ENCODE data around the gene B3GALT4. TPM values are rescaled to one million over a fixed set of nuclear protein-coding genes. Genes with fewer than 3 reads are reported as not detected.
A peak's percentile ranks its signal among the peaks of the same experiment; 100 is the strongest.

The B3GALT4 gene
- total and polyA plus RNA-seq, 2 of the 13 experiments (the other 11 are each of a cell fraction or from before 2014, with no cell fraction given), result 0.04 to 0.27 TPM

DNA sequence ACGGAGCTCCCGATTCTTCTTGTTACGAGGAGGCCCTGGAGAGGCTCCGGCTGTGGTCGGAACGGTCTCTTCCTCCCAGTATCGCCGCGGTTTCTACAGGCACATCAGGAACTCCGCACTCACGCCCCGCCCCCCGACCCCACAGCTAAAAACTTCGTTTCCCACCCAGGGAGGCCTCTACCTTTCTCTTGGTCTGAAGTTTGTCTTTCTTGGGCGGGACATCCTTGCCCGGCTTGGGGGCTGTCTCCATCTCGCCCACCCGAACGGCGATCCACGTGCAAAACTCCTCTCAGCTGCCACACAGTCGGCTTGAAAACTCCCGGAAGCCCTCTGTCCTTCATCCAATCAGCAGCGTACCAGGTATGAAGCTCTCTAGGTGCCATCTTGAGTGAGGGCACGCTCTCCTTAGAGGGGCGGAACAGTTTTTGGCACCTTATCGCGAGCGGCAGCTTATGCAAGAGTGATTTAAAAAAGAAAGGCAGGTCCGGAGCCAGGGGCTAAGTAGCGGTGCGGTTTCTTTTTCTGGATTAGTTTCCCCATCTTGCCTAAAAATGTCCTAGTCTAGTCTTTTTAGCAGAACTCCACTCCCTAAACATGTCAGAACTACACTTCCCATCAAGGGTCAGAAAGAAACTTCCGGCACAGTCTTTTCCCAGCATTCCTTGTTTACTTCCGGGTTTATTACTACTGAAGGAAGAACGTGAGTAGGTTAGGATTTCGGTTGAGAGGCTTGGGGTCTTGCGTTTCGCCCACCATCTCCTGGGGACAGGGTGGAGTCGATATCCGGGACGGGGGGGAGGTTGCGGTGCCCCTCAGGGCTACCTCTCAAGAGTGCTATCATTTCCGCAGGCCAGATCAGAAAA is 12.2 kb downstream of the B3GALT4 start, which contains the start of the genes PFDN6 and WDR46 (continued):
- TF ChIP-seq TOPORS (CRISPR knock-in tag; IDR thresholded peaks at IDR 0.05), result no peak
- TF ChIP-seq ATF7-NPFF (CRISPR knock-in tag; IDR thresholded peaks at IDR 0.05; ENCODE audit: low read depth), result no peak
- 0 out of 2 replicates have a peak, but pooled peaks have one; percentile 26 for TF ChIP-seq TP53 (CRISPR knock-in tag; conservative IDR thresholded peaks at IDR 0.05)
- no peak for TF ChIP-seq ZNF329 (CRISPR knock-in tag; IDR thresholded peaks at IDR 0.05; ENCODE audit: low read depth)
- no peak for TF ChIP-seq PRDM4 (CRISPR knock-in tag; IDR thresholded peaks at IDR 0.05; ENCODE audit: borderline replicate concordance)
- TF ChIP-seq, protein P1, sequence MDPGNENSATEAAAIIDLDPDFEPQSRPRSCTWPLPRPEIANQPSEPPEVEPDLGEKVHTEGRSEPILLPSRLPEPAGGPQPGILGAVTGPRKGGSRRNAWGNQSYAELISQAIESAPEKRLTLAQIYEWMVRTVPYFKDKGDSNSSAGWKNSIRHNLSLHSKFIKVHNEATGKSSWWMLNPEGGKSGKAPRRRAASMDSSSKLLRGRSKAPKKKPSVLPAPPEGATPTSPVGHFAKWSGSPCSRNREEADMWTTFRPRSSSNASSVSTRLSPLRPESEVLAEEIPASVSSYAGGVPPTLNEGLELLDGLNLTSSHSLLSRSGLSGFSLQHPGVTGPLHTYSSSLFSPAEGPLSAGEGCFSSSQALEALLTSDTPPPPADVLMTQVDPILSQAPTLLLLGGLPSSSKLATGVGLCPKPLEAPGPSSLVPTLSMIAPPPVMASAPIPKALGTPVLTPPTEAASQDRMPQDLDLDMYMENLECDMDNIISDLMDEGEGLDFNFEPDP (CRISPR knock-in tag; conservative IDR thresholded peaks at IDR 0.05), result no peak
- TF ChIP-seq, protein P2, sequence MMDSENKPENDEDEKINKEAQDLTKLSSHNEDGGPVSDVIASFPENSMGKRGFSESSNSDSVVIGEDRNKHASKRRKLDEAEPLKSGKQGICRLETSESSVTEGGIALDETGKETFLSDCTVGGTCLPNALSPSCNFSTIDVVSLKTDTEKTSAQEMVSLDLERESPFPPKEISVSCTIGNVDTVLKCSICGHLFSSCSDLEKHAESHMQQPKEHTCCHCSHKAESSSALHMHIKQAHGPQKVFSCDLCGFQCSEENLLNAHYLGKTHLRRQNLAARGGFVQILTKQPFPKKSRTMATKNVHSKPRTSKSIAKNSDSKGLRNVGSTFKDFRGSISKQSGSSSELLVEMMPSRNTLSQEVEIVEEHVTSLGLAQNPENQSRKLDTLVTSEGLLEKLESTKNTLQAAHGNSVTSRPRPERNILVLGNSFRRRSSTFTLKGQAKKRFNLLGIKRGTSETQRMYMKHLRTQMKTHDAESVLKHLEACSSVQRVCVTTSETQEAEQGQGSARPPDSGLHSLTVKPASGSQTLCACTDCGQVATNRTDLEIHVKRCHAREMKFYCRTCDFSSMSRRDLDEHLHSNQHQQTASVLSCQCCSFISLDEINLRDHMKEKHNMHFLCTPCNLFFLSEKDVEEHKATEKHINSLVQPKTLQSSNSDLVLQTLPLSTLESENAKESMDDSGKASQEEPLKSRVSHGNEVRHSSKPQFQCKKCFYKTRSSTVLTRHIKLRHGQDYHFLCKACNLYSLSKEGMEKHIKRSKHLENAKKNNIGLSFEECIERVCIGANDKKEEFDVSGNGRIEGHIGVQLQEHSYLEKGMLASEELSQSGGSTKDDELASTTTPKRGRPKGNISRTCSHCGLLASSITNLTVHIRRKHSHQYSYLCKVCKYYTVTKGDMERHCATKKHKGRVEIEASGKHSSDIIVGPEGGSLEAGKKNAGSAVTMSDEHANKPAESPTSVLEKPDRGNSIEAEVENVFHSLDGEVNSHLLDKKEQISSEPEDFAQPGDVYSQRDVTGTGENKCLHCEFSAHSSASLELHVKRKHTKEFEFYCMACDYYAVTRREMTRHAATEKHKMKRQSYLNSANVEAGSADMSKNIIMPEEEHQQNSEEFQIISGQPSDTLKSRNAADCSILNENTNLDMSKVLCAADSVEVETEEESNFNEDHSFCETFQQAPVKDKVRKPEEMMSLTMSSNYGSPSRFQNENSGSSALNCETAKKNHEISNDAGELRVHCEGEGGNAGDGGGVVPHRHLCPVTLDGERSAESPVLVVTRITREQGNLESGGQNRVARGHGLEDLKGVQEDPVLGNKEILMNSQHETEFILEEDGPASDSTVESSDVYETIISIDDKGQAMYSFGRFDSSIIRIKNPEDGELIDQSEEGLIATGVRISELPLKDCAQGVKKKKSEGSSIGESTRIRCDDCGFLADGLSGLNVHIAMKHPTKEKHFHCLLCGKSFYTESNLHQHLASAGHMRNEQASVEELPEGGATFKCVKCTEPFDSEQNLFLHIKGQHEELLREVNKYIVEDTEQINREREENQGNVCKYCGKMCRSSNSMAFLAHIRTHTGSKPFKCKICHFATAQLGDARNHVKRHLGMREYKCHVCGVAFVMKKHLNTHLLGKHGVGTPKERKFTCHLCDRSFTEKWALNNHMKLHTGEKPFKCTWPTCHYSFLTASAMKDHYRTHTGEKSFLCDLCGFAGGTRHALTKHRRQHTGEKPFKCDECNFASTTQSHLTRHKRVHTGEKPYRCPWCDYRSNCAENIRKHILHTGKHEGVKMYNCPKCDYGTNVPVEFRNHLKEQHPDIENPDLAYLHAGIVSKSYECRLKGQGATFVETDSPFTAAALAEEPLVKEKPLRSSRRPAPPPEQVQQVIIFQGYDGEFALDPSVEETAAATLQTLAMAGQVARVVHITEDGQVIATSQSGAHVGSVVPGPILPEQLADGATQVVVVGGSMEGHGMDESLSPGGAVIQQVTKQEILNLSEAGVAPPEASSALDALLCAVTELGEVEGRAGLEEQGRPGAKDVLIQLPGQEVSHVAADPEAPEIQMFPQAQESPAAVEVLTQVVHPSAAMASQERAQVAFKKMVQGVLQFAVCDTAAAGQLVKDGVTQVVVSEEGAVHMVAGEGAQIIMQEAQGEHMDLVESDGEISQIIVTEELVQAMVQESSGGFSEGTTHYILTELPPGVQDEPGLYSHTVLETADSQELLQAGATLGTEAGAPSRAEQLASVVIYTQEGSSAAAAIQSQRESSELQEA (CRISPR knock-in tag; IDR thresholded peaks at IDR 0.05; ENCODE audit: not compliant biosample characterization), result no peak
- no peak for TF ChIP-seq ZNF678 (CRISPR knock-in tag; IDR thresholded peaks at IDR 0.05)
- TF ChIP-seq PITX1 (CRISPR knock-in tag; IDR thresholded peaks at IDR 0.05), result no peak
- no peak for TF ChIP-seq PRDM10 (CRISPR knock-in tag; IDR thresholded peaks at IDR 0.05; ENCODE audit: low read depth)
